CD4-positive, alpha-beta T cell (primary cell): ENCODE results near the gene FLT1. TPM values are rescaled to one million over a fixed set of nuclear protein-coding genes. Genes with fewer than 3 reads are reported as not detected.

Experiments
- ATAC-seq: fragments of 200-7000 bp; cut with Tn5 transposase; one replicate; pipeline ENCODE4 v1.10.0; 2022; ENCODE audit warnings: mild to moderate bottlenecking; ENCODE audit not compliant: poor library complexity
- CTCF ChIA-PET: fragments of 350-600 bp; sonication (Branson Sonifier 250); formaldehyde crosslinking; loops from one replicate; lab custom pipeline; 2021; ENCODE audit warnings: antibody characterized with exemption, inconsistent platforms; lab: Charles Lee
- POLR2A ChIA-PET: fragments of 350-600 bp; sonication (Branson Sonifier 250); formaldehyde crosslinking; loops from one replicate; lab custom pipeline; 2021; ENCODE audit warnings: antibody characterized with exemption, inconsistent platforms; lab: Charles Lee
- DNase-seq, 14 experiments: peaks; one replicate each; pipeline ENCODE4 v3.0.0-alpha.2; 2013 to 2020; ENCODE audit warnings: mixed read lengths in 2 of 14
- H3K27ac ChIP-seq, 2 donors: one replicate each; pipeline versions ENCODE4 v1.5.1 to v1.7.0; 2013; ENCODE audit warnings: low read length in 2 of 2, low read depth in 1 of 2, mild to moderate bottlenecking in 1 of 2
- H3K27me3 ChIP-seq, 2 experiments: 1 replicate in 1 of 2; 2 replicates in 1 of 2; pipeline versions ENCODE4 v1.6.1 to v1.7.0; 2013; ENCODE audit warnings: low read length in 2 of 2, control low read depth in 1 of 2, mild to moderate bottlenecking in 1 of 2, moderate library complexity in 1 of 2; ENCODE audit not compliant: insufficient read depth in 2 of 2, control insufficient read depth in 1 of 2
- H3K36me3 ChIP-seq: one replicate; pipeline ENCODE4 v1.6.1; 2013; ENCODE audit warnings: low read length, control low read depth; ENCODE audit not compliant: insufficient read depth
- H3K4me1 ChIP-seq: one replicate; pipeline ENCODE4 v1.6.1; 2013; ENCODE audit warnings: low read length, control low read depth; ENCODE audit not compliant: insufficient read depth
- H3K4me3 ChIP-seq: one replicate; pipeline ENCODE4 v1.5.1; 2013; ENCODE audit warnings: mild to moderate bottlenecking, low read length, moderate library complexity
- H3K9me3 ChIP-seq, 2 experiments: 1 replicate in 1 of 2; 2 replicates in 1 of 2; pipeline versions ENCODE4 v1.6.1 to v1.7.0; 2013; ENCODE audit warnings: low read length in 2 of 2, mild to moderate bottlenecking in 2 of 2, control low read depth in 1 of 2, moderate library complexity in 1 of 2; ENCODE audit not compliant: control insufficient read depth in 1 of 2, insufficient read depth in 1 of 2
- H3K27ac Mint-ChIP-seq: one replicate; pipeline ENCODE4 v1.8.0; 2020; ENCODE audit warnings: mixed read lengths
- H3K27me3 Mint-ChIP-seq: one replicate; pipeline ENCODE4 v1.8.0; 2021; ENCODE audit warnings: mixed read lengths
- H3K36me3 Mint-ChIP-seq: one replicate; pipeline ENCODE4 v1.8.0; 2021; ENCODE audit warnings: low read depth, mixed read lengths
- H3K4me1 Mint-ChIP-seq: one replicate; pipeline ENCODE4 v1.8.0; 2021; ENCODE audit warnings: low read depth, mixed read lengths
- H3K4me3 Mint-ChIP-seq: one replicate; pipeline ENCODE4 v1.8.0; 2020; ENCODE audit warnings: mild to moderate bottlenecking, mixed read lengths
- H3K9me3 Mint-ChIP-seq: one replicate; pipeline ENCODE4 v1.8.0; 2020; ENCODE audit warnings: mixed read lengths
- CTCF ChIP-seq: fragments of 200-600 bp; IDR thresholded peaks from one replicate; pipeline ENCODE4 v1.8.0; 2022; ENCODE audit warnings: antibody characterized with exemption, mild to moderate bottlenecking
- intact Hi-C, 2 experiments: fragments of 100-400 bp; cut with DNase I in 1 of 2; cut with micrococcal nuclease in 1 of 2; formaldehyde crosslinking; loops; one replicate each; pipeline versions ENCODE4 v1.15.1 to v1.9.0; 2023 to 2025; cut with DNase I, micrococcal nuclease
- total RNA-seq, 174 experiments: library from RNA in 2 of 174; stranded (reverse) in 2 of 174; gene quantifications; one replicate each; pipeline ENCODE4 v1.2.3 and lab custom pipeline; 2021 to 2026

Gene FLT1
- total RNA-seq, 2 experiments from 2014 or later: 1.1 to 1.2 TPM

GRCh38 chr13:28533441-28534166 is 38.7 kb upstream of the FLT1 start:
- peaks cover 53% of the 10 kb centered on the region for H3K27me3 Mint-ChIP-seq
- intact Hi-C loops: no loop called here
- H3K27me3 ChIP-seq: peaks cover 43 to 60% of the 10 kb centered on the region in 2 experiments
- no peak overlapping the region for H3K4me3 ChIP-seq
- H3K4me1 ChIP-seq: peaks cover 18% of the 10 kb centered on the region
- ATAC-seq (no peak), DNase-seq (no peak)
- H3K4me1 Mint-ChIP-seq: no peaks in the 10 kb centered on the region
- H3K9me3 Mint-ChIP-seq: no peaks in the 10 kb centered on the region
- H3K9me3 ChIP-seq: peaks cover 5 to 21% of the 10 kb centered on the region in 2 experiments
- no peak overlapping the region for H3K27ac Mint-ChIP-seq
- no peaks in the 10 kb centered on the region for H3K36me3 Mint-ChIP-seq
- no peak overlapping the region for H3K27ac ChIP-seq
- no peaks in the 10 kb centered on the region for H3K36me3 ChIP-seq
- H3K4me3 Mint-ChIP-seq: no peak overlapping the region
- CTCF ChIA-PET: no interaction called here
- TF ChIP-seq CTCF: no peak
- POLR2A ChIA-PET: interaction anchor here (0.6 kb wide), 1 partner anchor 433 kb away, joined by 3 read pairs; no protein-coding TSS in a partner anchor

GRCh38 chr13:28533125-28533436 is 38.2 kb upstream of the FLT1 start:
- Histone ChIP-seq H3K4me1 (peaks cover 18% of the 10 kb centered on the region), H3K27ac (no peak overlapping the region)
- intact Hi-C loops: no loop called here

GRCh38 chr13:28532388-28533124 is 37.6 kb upstream of the FLT1 start:
- intact Hi-C loops: no loop called here
- ATAC-seq: no peak
- no peaks in the 10 kb centered on the region for H3K9me3 Mint-ChIP-seq
- ChIA-PET POLR2A (no interaction called here), CTCF (no interaction called here)
- H3K27ac ChIP-seq: no peak overlapping the region
- TF ChIP-seq CTCF: no peak
- H3K4me1 Mint-ChIP-seq: no peaks in the 10 kb centered on the region
- peaks cover 18% of the 10 kb centered on the region for H3K4me1 ChIP-seq
- H3K4me3 Mint-ChIP-seq: no peak overlapping the region
- no peaks in the 10 kb centered on the region for H3K36me3 ChIP-seq
- H3K27me3 ChIP-seq: peaks cover 46 to 70% of the 10 kb centered on the region in 2 experiments
- peaks cover 5 to 21% of the 10 kb centered on the region in 2 experiments for H3K9me3 ChIP-seq
- DNase-seq: no peak
- peak overlapping the region; percentile 10 for H3K4me3 ChIP-seq
- H3K36me3 Mint-ChIP-seq: no peaks in the 10 kb centered on the region
- H3K27me3 Mint-ChIP-seq: peaks cover 58% of the 10 kb centered on the region
- no peak overlapping the region for H3K27ac Mint-ChIP-seq

More at GRCh38 chr13:28533125-28533436, 38.2 kb upstream of the FLT1 start:
- Histone ChIP-seq H3K36me3 (no peaks in the 10 kb centered on the region), H3K9me3 (peaks cover 5 to 21% of the 10 kb centered on the region in 2 experiments), H3K4me3 (peak overlapping the region; percentile 10), H3K27me3 (peaks cover 43 to 65% of the 10 kb centered on the region in 2 experiments)
- H3K9me3 Mint-ChIP-seq: no peaks in the 10 kb centered on the region
- peaks cover 53% of the 10 kb centered on the region for H3K27me3 Mint-ChIP-seq
- H3K27ac Mint-ChIP-seq: no peak overlapping the region
- no peaks in the 10 kb centered on the region for H3K4me1 Mint-ChIP-seq
- H3K4me3 Mint-ChIP-seq: no peak overlapping the region
- ChIA-PET CTCF (no interaction called here), POLR2A (no interaction called here)
- DNase-seq: no peak
- H3K36me3 Mint-ChIP-seq: no peaks in the 10 kb centered on the region
- no peak for TF ChIP-seq CTCF
- ATAC-seq: no peak
